Right lobe of liver (tissue), 6 donors: ENCODE data around the gene TFF1. TPM values are rescaled to one million over a fixed set of nuclear protein-coding genes. Genes with fewer than 3 reads are reported as not detected.

Experiments used
- ATAC-seq, 4 donors: fragments of 200-7000 bp; cut with Tn5 transposase; one replicate each; pipeline ENCODE4 v1.9.1; 2020; ENCODE audit warnings: mild to moderate bottlenecking in 4 of 4, moderate library complexity in 4 of 4
- DNase-seq, 3 donors: peaks; one replicate each; pipeline ENCODE4 v3.0.0-alpha.2; 2020
- H3K27ac ChIP-seq, 3 donors: fragments of 200-600 bp; one replicate each; pipeline ENCODE4 v1.8.0; 2022
- H3K27me3 ChIP-seq, 2 donors: fragments of 200-600 bp; one replicate each; pipeline ENCODE4 v1.8.0; 2022
- H3K36me3 ChIP-seq, 4 donors: fragments of 200-600 bp; sonication (generic) in 1 of 4; one replicate each; pipeline versions ENCODE4 v1.5.1 to v1.8.0; 2017 to 2022; ENCODE audit warnings: control low read depth in 1 of 4
- H3K4me1 ChIP-seq, 4 donors: fragments of 200-600 bp; sonication (generic) in 1 of 4; one replicate each; pipeline versions ENCODE4 v1.5.1 to v1.8.0; 2017 to 2022; ENCODE audit warnings: control low read depth in 1 of 4
- H3K4me3 ChIP-seq, 3 donors: fragments of 200-600 bp; one replicate each; pipeline ENCODE4 v1.8.0; 2022
- H3K9me3 ChIP-seq, 4 donors: fragments of 200-600 bp; sonication (generic) in 1 of 4; one replicate each; pipeline versions ENCODE4 v1.5.1 to v1.8.0; 2017 to 2022; ENCODE audit warnings: control low read depth in 1 of 4
- CTCF ChIP-seq, 4 donors: fragments of 200-600 bp in 3 of 4; fragments of 450-650 bp in 1 of 4; IDR thresholded peaks; one replicate each; pipeline versions ENCODE4 v1.5.1 to v1.8.0; 2016 to 2022; ENCODE audit warnings: antibody characterized with exemption in 4 of 4, mild to moderate bottlenecking in 2 of 4
- POLR2A ChIP-seq: fragments of 450-650 bp; IDR thresholded peaks from one replicate; pipeline ENCODE4 v1.6.1; 2017; ENCODE audit warnings: antibody characterized with exemption, mild to moderate bottlenecking
- WGBS: methylation state at CpG from one replicate; pipeline ENCODE4 v1.1.6; 2018; ENCODE audit warnings: low coverage, low lambda C conversion rate; ENCODE audit not compliant: insufficient coverage; ENCODE audit errors: missing lambda C conversion rate; 5-methylcytosine and 5-hydroxymethylcytosine counted together
- intact Hi-C, 2 donors: fragments of 100-400 bp; cut with DNase I; formaldehyde crosslinking; loops; one replicate each; pipeline versions ENCODE4 v1.11.2 to v1.14.1; 2022
- total RNA-seq, 6 experiments: library from RNA; depleted of rRNA in 2 of 6; stranded (reverse); fragments of >200 nt in 2 of 6; fragmentation: NEBNext Ultra II Directional in 3 of 6; extraction: Animal tissue kit (Norgen Biotek cat#: 25700) in 3 of 6; gene quantifications; one replicate each; pipeline versions ENCODE4 v1.1.0 to v1.2.4, GENCODE V29; 2016 to 2023
- donor health status: DM: no; HTN: yes; CAD: no.
- donor health status: DM: no; HTN: no; CAD: no.
- donor health status: DM: no; HTN: no; CAD: no.
- donor health status: DM: no; HTN: yes; CAD: no.
- donor health status: DM: no; HTN: yes; CAD: no.

Gene TFF1
- total RNA-seq, 6 experiments from 2014 or later: not detected

- no peaks in the 10 kb centered on the region for H3K36me3 ChIP-seq
- ATAC-seq: no peak
- H3K9me3 ChIP-seq: no peaks in the 10 kb centered on the region
- no peaks in the 10 kb centered on the region for H3K4me1 ChIP-seq
- TF ChIP-seq CTCF (IDR thresholded peaks at IDR 0.05): no peak
- no peak for TF ChIP-seq POLR2A
- H3K27me3 ChIP-seq: no peaks in the 10 kb centered on the region
- no peak overlapping the region for H3K4me3 ChIP-seq
- DNase-seq: no peak
- H3K27ac ChIP-seq: no peak overlapping the region
- intact Hi-C loops: no loop called here
- WGBS: 87% methylated on average over 8 of the region's 14 CpGs
Observed at GRCh38 chr21:42352441-42353095, 13.8 kb downstream of the TFF1 start.

GRCh38 chr21:42351626-42352440 lies 14.5 kb downstream of the TFF1 start:
- 47% methylated on average over 8 of the region's 11 CpGs for WGBS
- H3K27ac ChIP-seq: no peak overlapping the region
- H3K4me3 ChIP-seq: no peak overlapping the region
- H3K4me1 ChIP-seq: no peaks in the 10 kb centered on the region
- H3K36me3 ChIP-seq: no peaks in the 10 kb centered on the region
- DNase-seq: peak in 1 of 3 donors; percentile 39
- H3K27me3 ChIP-seq: no peaks in the 10 kb centered on the region
- no peaks in the 10 kb centered on the region for H3K9me3 ChIP-seq
- TF ChIP-seq POLR2A: no peak
- no peak for TF ChIP-seq CTCF (IDR thresholded peaks at IDR 0.05)
- intact Hi-C loops: no loop called here
- ATAC-seq: no peak

- Histone ChIP-seq H3K27me3 (no peaks in the 10 kb centered on the region), H3K9me3 (no peaks in the 10 kb centered on the region), H3K27ac (no peak within 1 kb of the TSS), H3K36me3 (no peaks in the 10 kb centered on the region), H3K4me3 (no peak within 1 kb of the TSS), H3K4me1 (no peaks in the 10 kb centered on the region)
- intact Hi-C loops: no loop called here
- whole genome bisulfite sequencing: 54% methylated on average over 6 of the region's 13 CpGs
- DNase-seq (peak in 1 of 3 donors; percentile 36), ATAC-seq (peak in 1 of 4 donors; percentile 34)
- TF ChIP-seq CTCF (IDR thresholded peaks at IDR 0.05): no peak
- TF ChIP-seq POLR2A: no peak
Observed at GRCh38 chr21:42350927-42351426, 15.4 kb downstream of the TFF1 start, which contains the start of gene TFF2. TSS of gene TFF2 (minus strand) at chr21:42350994. CDS start at chr21:42350957, 37 bp downstream.

GRCh38 chr21:42350318-42350910 lies 15.9 kb downstream of the TFF1 start:
- Histone ChIP-seq H3K4me1 (no peaks in the 10 kb centered on the region), H3K4me3 (no peak overlapping the region), H3K27me3 (no peaks in the 10 kb centered on the region), H3K36me3 (no peaks in the 10 kb centered on the region), H3K9me3 (no peaks in the 10 kb centered on the region), H3K27ac (no peak overlapping the region)
- ATAC-seq (no peak), DNase-seq (peak in 1 of 3 donors; percentile 10)
- intact Hi-C loops: no loop called here
- TF ChIP-seq CTCF (IDR thresholded peaks at IDR 0.05): no peak
- TF ChIP-seq POLR2A: no peak
- WGBS: 84% methylated on average over 6 of the region's 11 CpGs
